Stimulated activated CD8-positive, alpha-beta memory T cell treated with anti-CD3 and anti-CD28 coated beads, Interleukin-12 subunit alpha, Interleukin-12 subunit beta, amount 100 ng/mL, for 24 hours (primary cell): ENCODE data around the gene ACTN2.

Source experiments
- DNase-seq: peaks from one replicate; pipeline ENCODE4 v3.0.0-alpha.2; 2020; ENCODE audit errors: extremely low read depth

The ACTN2 gene

GRCh38 chr1:236774926-236775325 lies 88.6 kb downstream of the ACTN2 start:
- no peak for DNase-seq

DNA sequence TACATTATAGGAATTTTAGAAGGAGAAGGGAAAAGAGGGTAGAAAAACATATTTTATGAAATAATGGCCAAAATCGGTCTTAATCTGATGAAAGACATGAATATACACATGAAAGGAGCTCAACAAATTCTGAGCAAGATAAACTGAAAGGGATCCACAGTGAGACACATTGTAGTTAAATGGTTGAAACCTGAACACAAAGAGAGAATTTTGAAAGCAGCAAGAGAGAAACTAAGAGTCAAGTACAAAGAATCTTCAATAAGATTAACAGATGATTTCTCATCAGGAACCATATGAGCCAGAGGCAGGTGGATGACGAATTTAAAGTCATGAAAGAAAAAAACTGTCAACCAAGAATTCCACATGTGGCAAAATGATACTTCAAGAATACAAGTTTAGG lies 93.0 kb downstream of the ACTN2 start:
- DNase-seq = no peak

- DNase-seq = no peak
Measured at GRCh38 chr1:236785477-236785876, 99.2 kb downstream of the ACTN2 start.

DNA sequence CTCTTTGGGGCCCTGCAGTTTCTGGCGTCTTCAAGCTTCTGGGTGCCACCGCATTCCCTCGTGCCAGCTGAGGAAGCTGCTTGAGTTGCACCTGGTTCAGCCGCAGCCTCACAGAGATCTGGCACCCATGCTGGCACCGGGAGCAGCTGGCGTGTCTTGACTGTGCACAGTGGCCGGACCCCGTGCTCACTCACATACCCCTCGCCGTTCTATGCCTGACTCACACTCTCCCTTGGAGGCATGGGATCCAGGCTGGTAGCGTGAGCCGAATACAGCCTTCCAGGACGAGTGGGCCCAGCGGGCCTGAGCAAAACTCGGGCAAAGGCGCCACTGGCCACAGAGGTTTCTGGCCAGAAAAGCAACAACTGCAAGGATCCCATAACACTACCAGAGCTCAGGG lies 100.2 kb downstream of the ACTN2 start:
- DNase-seq = no peak

DNA sequence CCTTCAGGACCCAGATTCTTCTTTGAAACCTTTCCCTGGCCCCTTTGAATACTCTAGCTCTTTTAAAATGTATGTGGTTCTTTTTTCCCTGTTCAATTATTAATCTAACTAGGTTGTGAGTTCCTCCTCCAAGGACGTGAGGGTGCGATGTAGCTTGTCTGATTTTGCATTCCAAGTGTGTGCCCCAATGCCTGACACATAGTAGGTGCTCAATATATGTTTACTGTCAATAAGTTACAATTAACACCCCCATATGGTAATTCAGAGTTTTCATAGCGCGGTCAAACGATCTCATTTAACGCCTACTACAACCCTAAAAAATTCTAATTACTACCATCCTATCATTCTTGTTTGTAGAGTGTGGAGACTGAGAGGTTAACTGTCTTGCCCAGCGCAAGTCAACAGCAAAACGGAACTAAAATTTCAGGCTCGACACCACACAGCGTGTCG lies 108.3 kb downstream of the ACTN2 start:
- no peak for DNase-seq

DNA sequence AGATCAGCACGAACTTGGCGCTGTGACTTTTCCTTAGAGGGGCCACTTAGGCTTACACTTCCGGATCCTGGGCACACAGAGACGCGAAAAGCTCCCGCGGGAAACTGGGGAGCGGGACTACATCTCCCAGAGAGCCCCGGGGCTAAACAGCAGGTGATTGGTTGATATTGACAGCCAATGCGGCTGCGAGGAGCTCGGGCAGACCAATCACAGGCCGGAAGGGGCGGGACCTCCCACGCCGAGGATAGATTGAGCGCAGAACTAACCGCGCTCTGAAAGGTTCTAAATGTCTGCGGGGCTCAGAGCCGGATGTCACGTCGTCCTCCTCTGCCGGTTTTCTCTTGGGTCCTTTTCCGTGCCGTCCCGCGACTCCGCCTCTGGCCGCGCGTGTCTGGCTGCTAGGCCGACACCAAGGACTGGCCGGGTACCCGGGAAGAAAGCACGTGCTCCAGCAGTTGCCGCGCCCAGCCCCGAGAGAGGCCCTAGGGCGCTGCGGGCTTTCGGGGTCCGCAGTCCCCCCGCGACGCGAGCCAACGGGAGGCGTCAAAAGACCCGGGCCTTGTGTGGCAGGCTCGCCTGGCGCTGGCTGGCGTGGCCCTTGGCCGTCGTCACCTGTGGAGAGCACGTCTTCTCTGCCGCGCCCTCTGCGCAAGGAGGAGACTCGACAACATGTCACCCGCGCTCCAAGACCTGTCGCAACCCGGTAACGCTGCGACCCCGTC lies 108.9 kb downstream of the ACTN2 start, which contains the start of gene MTR:
MTR (plus strand) TSS at position 258 of the 722 bp plus-strand sequence; CDS start at position 670, 412 bp downstream.
- DNase-seq = peak; percentile 92

GRCh38 chr1:236795757-236796667 lies 109.7 kb downstream of the ACTN2 start:
- DNase-seq = peak; percentile 52

DNA sequence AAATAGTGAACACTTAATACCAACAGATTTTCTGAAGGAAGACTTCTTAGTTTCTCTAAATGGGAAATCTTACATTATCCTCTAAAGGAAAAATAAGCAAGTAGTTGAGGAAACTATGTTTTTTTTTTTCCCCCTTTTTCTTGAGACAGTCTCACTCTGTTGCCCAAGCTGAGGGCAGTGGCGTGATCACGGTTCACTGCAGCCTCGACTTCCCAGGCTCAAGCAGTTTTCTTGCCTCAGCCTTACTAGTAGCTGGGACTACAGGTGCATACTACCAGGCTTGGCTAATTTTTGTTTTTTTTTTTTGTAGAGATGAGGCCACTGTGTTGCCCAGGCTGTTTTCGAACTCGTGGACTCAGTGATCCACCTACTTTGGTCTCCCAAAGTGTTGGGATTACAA lies 112.7 kb downstream of the ACTN2 start:
- DNase-seq = no peak

GRCh38 chr1:236800002-236800620 lies 113.8 kb downstream of the ACTN2 start:
- no peak for DNase-seq

- no peak for DNase-seq
Measured at GRCh38 chr1:236800623-236801022, 114.3 kb downstream of the ACTN2 start.

GRCh38 chr1:236802264-236802663 lies 116.0 kb downstream of the ACTN2 start:
- DNase-seq = no peak

DNA sequence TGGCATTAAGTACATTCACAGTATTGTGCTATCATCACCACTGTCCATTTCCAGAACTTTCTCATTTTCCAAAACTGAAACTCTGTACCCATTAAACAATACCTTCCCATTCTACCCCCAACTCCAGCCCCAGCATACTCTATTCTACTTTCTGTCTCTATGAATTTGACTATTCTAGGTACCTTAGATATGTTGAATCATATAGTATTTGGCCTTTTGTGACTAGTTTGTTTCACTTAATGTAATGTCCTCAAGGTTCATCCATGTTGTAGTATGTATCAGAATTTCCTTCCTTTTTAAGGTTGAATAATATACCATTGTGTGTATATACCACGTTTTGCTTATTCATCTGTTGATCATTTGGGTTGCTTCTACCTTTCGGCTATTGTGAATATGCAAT lies 120.3 kb downstream of the ACTN2 start:
- no peak for DNase-seq

GRCh38 chr1:236808005-236808404 lies 121.7 kb downstream of the ACTN2 start:
- no peak for DNase-seq

- no peak for DNase-seq
Measured at GRCh38 chr1:236808564-236809130, 122.3 kb downstream of the ACTN2 start.

- DNase-seq = no peak
Measured at GRCh38 chr1:236809148-236809547, 122.8 kb downstream of the ACTN2 start.

DNA sequence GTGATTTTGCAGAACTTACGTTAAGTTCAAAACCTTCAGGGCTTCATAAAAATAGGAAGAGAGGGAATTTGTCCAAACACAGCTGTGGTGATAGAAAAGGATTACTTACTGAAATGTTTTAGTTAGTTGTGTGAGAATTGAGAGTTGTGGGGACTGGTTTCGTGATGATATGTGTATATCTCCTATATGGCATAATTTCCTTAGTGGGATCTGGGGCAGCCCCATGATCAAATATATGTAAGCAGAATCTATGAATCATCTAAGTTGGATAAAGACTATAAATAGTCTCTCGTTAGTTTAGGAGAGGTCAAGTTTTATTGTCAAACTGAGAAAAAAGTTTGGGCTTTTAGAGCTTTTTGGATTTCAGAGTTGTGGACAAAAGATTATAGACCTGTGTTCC lies 123.7 kb downstream of the ACTN2 start:
- DNase-seq = no peak

DNA sequence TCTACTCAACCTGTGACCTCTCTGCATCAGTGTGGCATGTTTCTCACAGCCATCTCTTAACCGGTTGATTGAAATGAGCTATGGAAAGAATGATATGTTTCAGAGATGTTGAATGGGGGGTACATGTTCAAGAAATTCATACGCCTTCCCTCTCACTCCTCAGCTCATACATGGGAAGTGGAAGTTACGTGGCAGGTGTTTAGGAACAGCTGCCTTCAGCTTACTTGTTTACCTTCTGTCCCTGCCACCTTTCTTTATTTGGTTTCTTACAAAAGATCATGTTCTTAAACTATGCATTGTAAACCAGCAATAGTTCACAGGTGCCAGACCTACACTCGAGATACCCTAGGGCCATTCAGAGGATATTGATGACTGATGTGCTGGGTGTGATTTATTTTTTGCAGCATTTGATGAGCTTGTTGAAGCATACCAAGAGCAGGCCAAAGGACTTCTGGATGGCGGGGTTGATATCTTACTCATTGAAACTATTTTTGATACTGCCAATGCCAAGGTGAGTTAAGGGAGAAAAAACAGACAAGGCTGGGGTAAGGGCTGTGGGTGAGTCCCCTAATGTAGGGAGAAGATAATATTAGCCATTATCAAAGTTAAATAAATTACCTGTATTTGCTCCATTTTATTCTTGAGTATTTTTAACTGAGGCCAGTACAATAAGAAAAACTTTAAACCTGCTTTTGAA lies 126.2 kb downstream of the ACTN2 start:
- DNase-seq = no peak
